ENCODE data around the gene WIPI1. TPM values are rescaled to one million over a fixed set of nuclear protein-coding genes. Genes with fewer than 3 reads are reported as not detected.

Gene WIPI1
- total RNA-seq, 2 donors from 2014 or later: 54.2 to 58.3 TPM

DNA sequence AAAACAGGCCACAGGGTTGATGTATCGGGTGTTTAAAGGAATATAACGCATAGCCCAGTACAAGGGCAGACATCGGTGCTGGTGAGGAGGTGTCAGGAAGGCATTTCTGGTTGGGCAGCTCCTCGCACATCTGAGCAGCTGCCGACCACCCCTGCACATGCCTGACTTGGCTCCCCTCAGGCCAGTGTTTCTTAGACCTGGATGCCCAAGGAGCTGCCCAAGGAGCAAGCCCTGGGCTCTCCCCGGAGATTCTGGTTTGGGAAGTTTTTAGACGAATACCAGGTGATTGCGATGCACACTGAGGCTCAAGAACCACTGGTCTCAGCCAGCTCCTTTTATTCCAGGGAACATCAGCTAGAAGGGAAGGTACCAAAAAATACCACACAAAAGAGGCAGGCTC lies 11.6 kb downstream of the WIPI1 start:
- Histone ChIP-seq H3K27ac (no peak overlapping the region), H3K4me3 (no peak overlapping the region), H3K36me3 (peaks cover 30% of the 10 kb centered on the region), H3K9me3 (no peaks in the 10 kb centered on the region), H3K27me3 (replicated peaks; ENCODE audit: insufficient read depth) (no peaks in the 10 kb centered on the region), H3K4me1 (ENCODE audit: control insufficient read depth in 1 of 2, low read depth in 2 of 2) (peaks cover 0 to 7% of the 10 kb centered on the region in 2 donors)
- DNase-seq (ENCODE audit: low spot score): no peak
- TF ChIP-seq, protein P1, sequence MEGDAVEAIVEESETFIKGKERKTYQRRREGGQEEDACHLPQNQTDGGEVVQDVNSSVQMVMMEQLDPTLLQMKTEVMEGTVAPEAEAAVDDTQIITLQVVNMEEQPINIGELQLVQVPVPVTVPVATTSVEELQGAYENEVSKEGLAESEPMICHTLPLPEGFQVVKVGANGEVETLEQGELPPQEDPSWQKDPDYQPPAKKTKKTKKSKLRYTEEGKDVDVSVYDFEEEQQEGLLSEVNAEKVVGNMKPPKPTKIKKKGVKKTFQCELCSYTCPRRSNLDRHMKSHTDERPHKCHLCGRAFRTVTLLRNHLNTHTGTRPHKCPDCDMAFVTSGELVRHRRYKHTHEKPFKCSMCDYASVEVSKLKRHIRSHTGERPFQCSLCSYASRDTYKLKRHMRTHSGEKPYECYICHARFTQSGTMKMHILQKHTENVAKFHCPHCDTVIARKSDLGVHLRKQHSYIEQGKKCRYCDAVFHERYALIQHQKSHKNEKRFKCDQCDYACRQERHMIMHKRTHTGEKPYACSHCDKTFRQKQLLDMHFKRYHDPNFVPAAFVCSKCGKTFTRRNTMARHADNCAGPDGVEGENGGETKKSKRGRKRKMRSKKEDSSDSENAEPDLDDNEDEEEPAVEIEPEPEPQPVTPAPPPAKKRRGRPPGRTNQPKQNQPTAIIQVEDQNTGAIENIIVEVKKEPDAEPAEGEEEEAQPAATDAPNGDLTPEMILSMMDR (IDR thresholded peaks at IDR 0.05): no peak
- ATAC-seq (ENCODE audit: insufficient number of reproducible peaks, low FRiP score, low read depth): no peak

DNA sequence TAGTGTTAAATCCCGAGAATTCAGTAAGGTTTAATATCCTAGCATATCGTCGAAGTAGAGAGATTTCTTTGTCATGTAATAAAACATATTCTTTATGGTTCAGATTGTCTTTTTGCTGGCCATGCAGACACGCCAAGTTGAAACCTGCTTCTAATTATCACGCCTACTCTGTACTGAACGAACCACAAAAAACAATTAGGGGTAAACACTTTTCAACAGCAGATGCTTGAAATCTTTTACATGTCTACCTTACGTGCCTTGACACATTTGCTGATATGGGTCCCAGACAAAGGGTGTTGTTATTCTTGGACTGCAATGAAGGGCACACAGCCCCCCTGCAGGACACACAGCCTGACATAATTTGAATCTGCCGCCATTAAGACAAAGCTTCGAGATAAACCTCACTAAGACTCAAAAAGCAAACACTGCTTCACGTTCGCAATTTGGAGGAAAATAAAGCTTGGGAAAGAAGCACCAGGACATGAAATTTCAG lies 13.3 kb downstream of the WIPI1 start:
- TF ChIP-seq, protein P1 (IDR thresholded peaks at IDR 0.05): no peak
- H3K4me3 ChIP-seq: no peak overlapping the region
- H3K4me1 ChIP-seq (ENCODE audit: control insufficient read depth in 1 of 2, low read depth in 2 of 2): peaks cover 0 to 7% of the 10 kb centered on the region in 2 donors
- peaks cover 15% of the 10 kb centered on the region for H3K36me3 ChIP-seq
- no peaks in the 10 kb centered on the region for H3K27me3 ChIP-seq (replicated peaks; ENCODE audit: insufficient read depth)
- H3K9me3 ChIP-seq: no peaks in the 10 kb centered on the region
- ATAC-seq (ENCODE audit: insufficient number of reproducible peaks, low FRiP score, low read depth) (no peak), DNase-seq (ENCODE audit: low spot score) (no peak)
- no peak overlapping the region for H3K27ac ChIP-seq

DNA sequence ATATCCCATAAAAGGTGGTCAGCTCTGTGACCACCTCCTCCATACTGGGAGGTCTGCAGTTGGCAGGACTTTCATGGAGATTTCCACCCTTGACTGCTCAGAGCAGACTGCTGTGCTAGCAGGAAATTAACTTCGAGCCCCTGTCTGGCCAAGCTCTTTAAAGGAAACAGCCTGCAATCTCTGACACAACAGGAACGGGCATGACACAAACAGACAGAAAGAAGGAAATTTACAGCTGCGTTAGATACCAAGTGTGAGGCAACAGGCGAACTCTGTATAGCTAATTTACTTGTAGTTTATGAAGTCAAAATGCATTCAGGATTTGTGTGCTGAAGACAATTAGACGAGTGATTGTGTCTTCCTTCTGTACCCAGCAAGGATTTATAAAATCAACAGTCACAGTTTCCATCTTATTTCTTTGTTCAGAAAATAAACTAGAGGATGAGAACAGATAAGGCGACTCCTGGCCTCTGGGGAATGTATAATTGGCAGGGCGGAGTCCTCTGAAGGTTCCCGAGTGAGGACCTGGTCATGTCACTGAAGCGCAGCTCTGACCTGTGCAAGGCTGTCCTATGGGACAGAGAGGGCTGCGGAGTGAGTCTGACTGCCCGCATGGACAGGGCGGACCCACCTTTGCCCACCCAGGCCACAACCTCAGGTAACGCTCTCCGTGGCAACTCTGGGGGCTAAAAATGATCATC lies 16.1 kb downstream of the WIPI1 start:
- TF ChIP-seq, protein P1 (IDR thresholded peaks at IDR 0.05): no peak
- ATAC-seq (ENCODE audit: insufficient number of reproducible peaks, low FRiP score, low read depth): no peak
- H3K27ac ChIP-seq: no peak overlapping the region
- H3K36me3 ChIP-seq: peaks cover 5% of the 10 kb centered on the region
- no peaks in the 10 kb centered on the region for H3K9me3 ChIP-seq
- DNase-seq (ENCODE audit: low spot score): no peak
- no peak overlapping the region for H3K4me3 ChIP-seq
- peaks cover 0 to 7% of the 10 kb centered on the region in 2 donors for H3K4me1 ChIP-seq (ENCODE audit: control insufficient read depth in 1 of 2, low read depth in 2 of 2)
- no peaks in the 10 kb centered on the region for H3K27me3 ChIP-seq (replicated peaks; ENCODE audit: insufficient read depth)

DNA sequence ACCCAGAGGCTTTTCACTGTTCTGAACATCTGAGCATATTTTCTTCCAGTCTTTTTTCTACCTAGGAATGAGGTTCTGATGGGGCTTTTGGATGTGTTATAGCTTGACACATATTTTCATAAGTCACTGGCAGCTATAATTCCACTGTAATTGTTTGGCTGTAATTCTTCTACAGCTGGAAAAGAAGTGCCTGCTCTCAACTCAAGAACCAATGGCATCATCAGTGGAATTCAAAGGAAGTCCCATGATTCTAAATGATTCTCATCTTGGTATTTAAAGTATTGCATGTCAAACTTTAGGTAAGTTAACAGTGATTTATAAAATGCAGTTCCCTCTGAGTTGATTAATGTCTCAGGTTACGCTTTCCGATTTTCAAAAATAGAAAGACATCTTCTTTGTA lies 16.8 kb downstream of the WIPI1 start:
- TF ChIP-seq, protein P1 (IDR thresholded peaks at IDR 0.05): no peak
- ATAC-seq (ENCODE audit: insufficient number of reproducible peaks, low FRiP score, low read depth): no peak
- no peak for DNase-seq (ENCODE audit: low spot score)
- Histone ChIP-seq H3K36me3 (peaks cover 7% of the 10 kb centered on the region), H3K27ac (no peak overlapping the region), H3K4me3 (no peak overlapping the region), H3K4me1 (ENCODE audit: control insufficient read depth in 1 of 2, low read depth in 2 of 2) (peaks cover 0 to 7% of the 10 kb centered on the region in 2 donors), H3K27me3 (replicated peaks; ENCODE audit: insufficient read depth) (no peaks in the 10 kb centered on the region), H3K9me3 (no peaks in the 10 kb centered on the region)

DNA sequence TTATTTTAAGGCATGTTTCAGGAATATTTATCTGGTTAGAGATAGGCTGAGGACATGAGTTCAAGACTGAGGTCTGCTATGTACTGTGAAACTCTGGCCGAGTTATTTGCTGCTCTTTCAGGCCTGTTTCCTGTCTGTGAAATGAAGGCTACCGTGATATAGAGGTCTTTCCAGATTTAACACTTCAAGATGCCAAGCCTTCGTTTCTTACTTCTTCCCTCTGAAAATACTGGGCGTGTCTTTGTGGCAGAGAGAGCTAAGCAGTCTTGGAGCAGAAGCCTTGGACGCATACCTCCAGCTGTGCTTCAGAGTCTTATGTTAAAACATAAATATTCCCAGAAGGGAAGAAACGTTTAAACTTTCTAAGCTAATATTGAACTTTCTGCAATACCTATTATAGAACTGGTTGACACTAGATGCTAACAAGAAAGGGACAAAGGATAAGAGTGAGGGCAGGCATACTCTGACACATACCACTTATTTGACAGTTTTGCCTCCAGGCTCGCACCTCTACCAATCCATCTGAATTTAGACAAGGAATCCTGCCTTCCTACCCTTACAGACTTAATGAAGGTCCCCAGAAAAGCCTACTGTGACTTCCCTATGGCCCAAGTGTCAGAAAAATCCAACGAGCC lies 17.5 kb downstream of the WIPI1 start:
- peaks cover 0 to 7% of the 10 kb centered on the region in 2 donors for H3K4me1 ChIP-seq (ENCODE audit: control insufficient read depth in 1 of 2, low read depth in 2 of 2)

More for the DNA sequence above, 17.5 kb downstream of the WIPI1 start:
- no peaks in the 10 kb centered on the region for H3K27me3 ChIP-seq (replicated peaks; ENCODE audit: insufficient read depth)
- DNase-seq (ENCODE audit: low spot score) (no peak), ATAC-seq (ENCODE audit: insufficient number of reproducible peaks, low FRiP score, low read depth) (no peak)
- H3K4me3 ChIP-seq: no peak overlapping the region
- H3K36me3 ChIP-seq: peaks cover 10% of the 10 kb centered on the region
- TF ChIP-seq, protein P1 (IDR thresholded peaks at IDR 0.05): no peak
- H3K27ac ChIP-seq: no peak overlapping the region
- H3K9me3 ChIP-seq: no peaks in the 10 kb centered on the region
